Measurements from ENCODE around the gene FGFBP1. TPM values are rescaled to one million over a fixed set of nuclear protein-coding genes. Genes with fewer than 3 reads are reported as not detected.

The FGFBP1 gene
- total and polyA plus RNA-seq, 2 donors (not counting 1 experiment from before 2014, with no cell fraction given), result not detected

DNA sequence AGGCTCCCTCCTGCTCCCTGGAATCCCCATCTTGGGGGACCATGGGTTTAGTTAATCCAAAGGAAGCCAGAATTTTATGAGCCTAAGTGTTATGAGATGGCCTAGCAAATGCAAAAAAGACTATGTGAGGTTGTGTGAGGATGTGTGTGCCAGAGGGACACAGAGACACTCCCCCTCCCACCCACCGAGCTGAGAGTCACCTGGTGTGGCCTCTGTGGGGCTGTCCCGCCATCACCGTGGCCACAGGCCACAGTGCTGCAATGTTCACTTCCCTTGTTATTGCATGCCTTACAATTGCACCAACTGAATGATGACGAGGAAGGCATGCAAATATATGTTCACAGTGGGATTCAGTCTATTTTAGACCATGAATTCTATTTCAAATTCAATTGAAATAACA lies 25.0 kb upstream of the FGFBP1 start:
- Histone ChIP-seq H2AFZ (ENCODE audit: insufficient read depth, low read depth, low read length, poor library complexity, severe bottlenecking) (no peak overlapping the region), H3K27me3 (replicated peaks in 1 of 4; ENCODE audit: control extremely low read depth in 1 of 4, control insufficient read depth in 3 of 4, insufficient read depth in 4 of 4, low read length in 3 of 4) (no peaks in the 10 kb centered on the region), H3K27ac (ENCODE audit: low read length in 2 of 2) (no peak overlapping the region), H4K20me1 (ENCODE audit: control insufficient read depth, insufficient read depth, low read length, poor library complexity, severe bottlenecking) (no peaks in the 10 kb centered on the region), H3K36me3 (replicated peaks in 1 of 2; ENCODE audit: control extremely low read depth in 1 of 2, control insufficient read depth in 1 of 2, extremely low read depth in 1 of 2, insufficient read depth in 2 of 2, low read length in 1 of 2) (no peaks in the 10 kb centered on the region), H3K4me3 (ENCODE audit: control extremely low read depth in 1 of 5, extremely low read depth in 1 of 5, insufficient read depth in 1 of 5, low read depth in 2 of 5, low read length in 4 of 5) (no peak overlapping the region), H3K9me3 (ENCODE audit: control extremely low read depth in 1 of 3, control insufficient read depth in 2 of 3, insufficient read depth in 1 of 3, low read length in 2 of 3) (peaks cover 0 to 6% (median 0%) of the 10 kb centered on the region in 3 donors), H3K4me2 (replicated peaks; ENCODE audit: low read depth, low read length, poor library complexity, severe bottlenecking) (peak overlapping the region; percentile 8), H3K4me1 (ENCODE audit: control insufficient read depth in 2 of 2, insufficient read depth in 2 of 2, low read length in 2 of 2) (peaks cover 6 to 9% of the 10 kb centered on the region in 2 donors), H3K79me2 (ENCODE audit: control insufficient read depth, insufficient read depth, low read length) (no peaks in the 10 kb centered on the region), H3K9ac (ENCODE audit: low read length) (no peak overlapping the region)
- WGBS (ENCODE audit: insufficient coverage), result 11% methylated on average over 3 of the region's 4 CpGs
- H3K4me1 Mint-ChIP-seq, result peaks cover 13% of the 10 kb centered on the region
- no peak overlapping the region for H3K4me3 Mint-ChIP-seq
- H3K27me3 Mint-ChIP-seq, result peaks cover 14% of the 10 kb centered on the region
- H3K9me3 Mint-ChIP-seq (ENCODE audit: insufficient read depth), result peaks cover 6% of the 10 kb centered on the region
- intact Hi-C loops (cut with micrococcal nuclease), result no loop called here
- ChIA-PET CTCF (interaction anchor here (0.7 to 1.4 kb wide), 2 partner anchors 37 to 158 kb away, joined by 3 read pairs; no protein-coding TSS in a partner anchor), POLR2A (no interaction called here)
- no peak overlapping the region for H3K27ac Mint-ChIP-seq
- DNase-seq (peak; percentile 34), ATAC-seq (ENCODE audit: low read depth) (peak; percentile 81)
- TF ChIP-seq EZH2 (IDR thresholded peaks at IDR 0.05; ENCODE audit: borderline replicate concordance, insufficient read depth, low read depth, low read length, poor library complexity, severe bottlenecking), result no peak
- TF ChIP-seq, protein P1, sequence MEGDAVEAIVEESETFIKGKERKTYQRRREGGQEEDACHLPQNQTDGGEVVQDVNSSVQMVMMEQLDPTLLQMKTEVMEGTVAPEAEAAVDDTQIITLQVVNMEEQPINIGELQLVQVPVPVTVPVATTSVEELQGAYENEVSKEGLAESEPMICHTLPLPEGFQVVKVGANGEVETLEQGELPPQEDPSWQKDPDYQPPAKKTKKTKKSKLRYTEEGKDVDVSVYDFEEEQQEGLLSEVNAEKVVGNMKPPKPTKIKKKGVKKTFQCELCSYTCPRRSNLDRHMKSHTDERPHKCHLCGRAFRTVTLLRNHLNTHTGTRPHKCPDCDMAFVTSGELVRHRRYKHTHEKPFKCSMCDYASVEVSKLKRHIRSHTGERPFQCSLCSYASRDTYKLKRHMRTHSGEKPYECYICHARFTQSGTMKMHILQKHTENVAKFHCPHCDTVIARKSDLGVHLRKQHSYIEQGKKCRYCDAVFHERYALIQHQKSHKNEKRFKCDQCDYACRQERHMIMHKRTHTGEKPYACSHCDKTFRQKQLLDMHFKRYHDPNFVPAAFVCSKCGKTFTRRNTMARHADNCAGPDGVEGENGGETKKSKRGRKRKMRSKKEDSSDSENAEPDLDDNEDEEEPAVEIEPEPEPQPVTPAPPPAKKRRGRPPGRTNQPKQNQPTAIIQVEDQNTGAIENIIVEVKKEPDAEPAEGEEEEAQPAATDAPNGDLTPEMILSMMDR (IDR thresholded peaks at IDR 0.05), result no peak

DNA sequence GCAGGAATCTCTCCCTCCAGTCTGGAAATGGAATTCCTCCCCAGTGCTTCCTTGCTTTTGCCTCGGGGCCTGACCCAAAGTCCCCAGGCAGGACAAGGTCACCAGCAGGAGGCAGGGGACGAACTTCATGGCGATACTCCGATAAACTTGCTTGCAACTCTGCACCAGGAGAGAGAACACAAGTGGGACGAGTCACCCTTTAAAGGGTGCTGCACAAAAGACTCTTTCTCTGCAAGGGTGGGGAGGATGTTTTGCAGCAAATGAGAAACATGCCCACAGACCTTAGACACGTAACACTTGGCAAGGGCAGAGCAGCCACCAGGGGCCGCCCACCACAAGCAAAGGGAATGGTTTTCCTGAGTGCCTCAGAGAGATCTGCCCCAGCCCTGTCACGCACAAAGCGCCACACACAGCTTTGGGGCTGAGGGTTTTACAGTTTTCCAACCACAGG lies 24.5 kb upstream of the FGFBP1 start, which contains the start of gene FGFBP2:
Gene FGFBP2 (minus strand): TSS at position 175 of the 451 bp plus-strand sequence. CDS start 46 bp downstream, at position 129.
- CTCF ChIA-PET, result interaction anchor here (0.6 to 1.4 kb wide), 3 partner anchors 38 to 207 kb away, joined by 3 to 4 read pairs (median 3); no protein-coding TSS in a partner anchor
- no peak for ATAC-seq (ENCODE audit: low read depth)
- H3K79me2 ChIP-seq (ENCODE audit: control insufficient read depth, insufficient read depth, low read length), result no peaks in the 10 kb centered on the region
- Mint-ChIP-seq H3K4me3 (no peak within 1 kb of the TSS), H3K9me3 (ENCODE audit: insufficient read depth) (peaks cover 6% of the 10 kb centered on the region), H3K27ac (no peak within 1 kb of the TSS), H3K4me1 (peaks cover 13% of the 10 kb centered on the region), H3K27me3 (peaks cover 14% of the 10 kb centered on the region)
- peaks cover 6 to 9% of the 10 kb centered on the region in 2 donors for H3K4me1 ChIP-seq (ENCODE audit: control insufficient read depth in 2 of 2, insufficient read depth in 2 of 2, low read length in 2 of 2)
- no peak within 1 kb of the TSS for H3K27ac ChIP-seq (ENCODE audit: low read length in 2 of 2)
- 33% methylated on average over 8 of the region's 9 CpGs for WGBS (ENCODE audit: insufficient coverage)
- no peaks in the 10 kb centered on the region for H4K20me1 ChIP-seq (ENCODE audit: control insufficient read depth, insufficient read depth, low read length, poor library complexity, severe bottlenecking)
- peak; percentile 27 for DNase-seq
- H2AFZ ChIP-seq (ENCODE audit: insufficient read depth, low read depth, low read length, poor library complexity, severe bottlenecking), result no peak within 1 kb of the TSS
- H3K9me3 ChIP-seq (ENCODE audit: control extremely low read depth in 1 of 3, control insufficient read depth in 2 of 3, insufficient read depth in 1 of 3, low read length in 2 of 3), result peaks cover 0 to 6% (median 0%) of the 10 kb centered on the region in 3 donors
- H3K4me3 ChIP-seq (ENCODE audit: control extremely low read depth in 1 of 5, extremely low read depth in 1 of 5, insufficient read depth in 1 of 5, low read depth in 2 of 5, low read length in 4 of 5), result no peak within 1 kb of the TSS
- intact Hi-C loops (cut with micrococcal nuclease), result no loop called here
- H3K27me3 ChIP-seq (replicated peaks in 1 of 4; ENCODE audit: control extremely low read depth in 1 of 4, control insufficient read depth in 3 of 4, insufficient read depth in 4 of 4, low read length in 3 of 4), result no peaks in the 10 kb centered on the region
- H3K4me2 ChIP-seq (replicated peaks; ENCODE audit: low read depth, low read length, poor library complexity, severe bottlenecking), result peak within 1 kb of the TSS; percentile 8
- POLR2A ChIA-PET, result no interaction called here
- no peaks in the 10 kb centered on the region for H3K36me3 ChIP-seq (replicated peaks in 1 of 2; ENCODE audit: control extremely low read depth in 1 of 2, control insufficient read depth in 1 of 2, extremely low read depth in 1 of 2, insufficient read depth in 2 of 2, low read length in 1 of 2)
- no peak within 1 kb of the TSS for H3K9ac ChIP-seq (ENCODE audit: low read length)
- TF ChIP-seq EZH2 (IDR thresholded peaks at IDR 0.05; ENCODE audit: borderline replicate concordance, insufficient read depth, low read depth, low read length, poor library complexity, severe bottlenecking), result no peak
- TF ChIP-seq, protein P1 (IDR thresholded peaks at IDR 0.05), result no peak
